Kidney glomerular epithelial cell (primary cell): Measurements from ENCODE around the gene CAVIN1.
"Not testable (repeated sequence)": the region's sequence is repeated elsewhere in the genome, so short reads cannot be mapped to it uniquely, and the experiment has no call there.

Source experiments
- DNase-seq: peaks from one replicate; lab custom pipeline; 2025; lab: John Stamatoyannopoulos, UW

Gene CAVIN1, protein sequence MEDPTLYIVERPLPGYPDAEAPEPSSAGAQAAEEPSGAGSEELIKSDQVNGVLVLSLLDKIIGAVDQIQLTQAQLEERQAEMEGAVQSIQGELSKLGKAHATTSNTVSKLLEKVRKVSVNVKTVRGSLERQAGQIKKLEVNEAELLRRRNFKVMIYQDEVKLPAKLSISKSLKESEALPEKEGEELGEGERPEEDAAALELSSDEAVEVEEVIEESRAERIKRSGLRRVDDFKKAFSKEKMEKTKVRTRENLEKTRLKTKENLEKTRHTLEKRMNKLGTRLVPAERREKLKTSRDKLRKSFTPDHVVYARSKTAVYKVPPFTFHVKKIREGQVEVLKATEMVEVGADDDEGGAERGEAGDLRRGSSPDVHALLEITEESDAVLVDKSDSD

DNA sequence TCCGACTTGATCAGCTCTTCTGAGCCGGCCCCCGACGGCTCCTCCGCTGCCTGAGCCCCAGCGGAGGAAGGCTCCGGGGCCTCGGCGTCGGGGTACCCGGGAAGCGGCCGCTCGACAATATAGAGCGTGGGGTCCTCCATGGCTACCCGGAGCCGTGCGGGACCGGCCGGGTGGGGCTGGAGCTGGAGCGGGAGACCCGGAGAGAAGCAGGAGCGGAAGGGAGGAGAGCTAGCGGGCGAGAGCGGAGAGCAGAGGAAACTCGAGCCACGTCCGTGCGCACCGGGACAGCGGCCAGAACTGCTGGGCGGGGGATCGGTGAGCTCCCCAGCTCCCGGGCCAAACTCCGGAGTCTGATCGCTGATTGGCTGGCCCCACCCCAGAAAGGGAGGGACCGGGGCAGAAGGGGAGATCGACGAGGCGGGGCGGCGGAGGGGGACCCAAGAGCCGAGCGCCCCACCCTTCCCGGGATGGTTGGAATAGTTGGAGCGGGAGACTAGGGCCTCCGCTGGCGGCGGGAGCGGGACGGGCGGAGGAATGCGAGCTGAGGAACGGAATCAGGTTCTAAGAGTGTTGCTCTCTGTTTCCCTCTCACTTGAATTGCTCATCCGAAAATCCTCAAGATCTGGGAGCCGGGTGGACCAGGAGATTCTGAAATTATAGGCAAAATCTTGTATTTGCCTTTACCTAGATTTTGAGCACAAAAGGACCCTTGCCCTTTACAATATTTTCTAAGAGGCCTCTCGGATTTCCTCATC, at the start of gene CAVIN1:
CAVIN1 (minus strand) TSS at position 299 of the 755 bp plus-strand sequence; CDS start at position 140, 159 bp downstream.
- peak; percentile 85 for DNase-seq

DNA sequence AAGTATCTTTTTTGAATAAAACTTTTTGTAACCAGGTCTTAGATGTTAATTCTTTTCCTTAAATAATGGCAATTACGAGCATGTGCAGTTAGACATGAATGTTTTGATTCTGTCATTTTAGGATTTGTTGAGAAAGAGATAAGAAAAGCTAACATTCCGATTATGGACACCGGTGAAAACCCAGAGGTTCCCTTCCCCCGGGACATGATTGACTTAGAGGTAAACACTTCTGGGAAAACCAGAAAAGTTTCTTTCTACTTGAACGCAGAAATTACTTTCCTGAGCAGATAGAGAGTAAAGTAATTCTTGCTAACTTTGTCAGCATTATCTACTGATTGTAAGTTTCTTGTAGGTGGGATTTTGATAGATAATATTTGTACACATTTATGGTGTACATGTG, 44.8 kb upstream of the CAVIN1 start:
- DNase-seq, result no peak

DNA sequence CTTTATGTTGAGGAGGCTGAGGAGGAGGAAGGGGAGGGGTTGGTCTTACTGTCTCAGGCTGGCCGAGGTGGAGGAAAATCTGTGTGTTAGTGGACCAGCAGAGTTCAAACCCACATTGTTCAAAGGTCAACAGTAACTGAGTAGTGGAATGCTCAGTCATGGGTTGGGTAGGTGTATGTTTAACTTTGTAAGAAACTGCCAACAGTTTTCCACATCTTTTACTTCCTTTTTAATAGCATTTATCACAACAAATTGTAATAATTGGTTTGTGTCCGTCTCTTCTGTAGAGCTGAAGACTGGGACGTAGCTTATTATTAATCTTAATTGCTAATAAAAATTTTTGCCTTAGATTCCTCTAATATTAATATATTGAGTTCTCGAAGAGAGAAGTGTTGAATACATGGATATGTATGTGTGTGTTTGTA, 40.9 kb upstream of the CAVIN1 start:
- DNase-seq, result no peak

DNA sequence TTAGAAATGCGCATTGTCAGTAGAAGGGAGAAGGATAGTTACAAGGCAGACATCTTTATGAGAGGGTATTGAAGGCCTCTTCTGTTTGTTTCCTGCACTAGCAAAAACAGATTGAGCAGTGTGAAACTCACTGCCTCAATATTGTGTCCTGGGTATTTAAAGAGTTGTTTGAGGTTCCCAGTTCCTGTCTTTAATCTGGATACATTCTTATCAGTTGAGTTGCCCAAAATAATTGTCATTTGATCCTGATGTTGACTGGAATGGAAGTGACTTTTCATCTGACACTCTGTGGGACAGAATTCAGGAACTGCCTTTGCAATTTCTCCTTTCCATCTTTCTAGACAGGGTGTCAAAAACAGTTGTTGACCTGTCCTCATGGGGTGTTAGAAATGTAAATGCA, 37.3 kb upstream of the CAVIN1 start:
- DNase-seq, result no peak

DNA sequence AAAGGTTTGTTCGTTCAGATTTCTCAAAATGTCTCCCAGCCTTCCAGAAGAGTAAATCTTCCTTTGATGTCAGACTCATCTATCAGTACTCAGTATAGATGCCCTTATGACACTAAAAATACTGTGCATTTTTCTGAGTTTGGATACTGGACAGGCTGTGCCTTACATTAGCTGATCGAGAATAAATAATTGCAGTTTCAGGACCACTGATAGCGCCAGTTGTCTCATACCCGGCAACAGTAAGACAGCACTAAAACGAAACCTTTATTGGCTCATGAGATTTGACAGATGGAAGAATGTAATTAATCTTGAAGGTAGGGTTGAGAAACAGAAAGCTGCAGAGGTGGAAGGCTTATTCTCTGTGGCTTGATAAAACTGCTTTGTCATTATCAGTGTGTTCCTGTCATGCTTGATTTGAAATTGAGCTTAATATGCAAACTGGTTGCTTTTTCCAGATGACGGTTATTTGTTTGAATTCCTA, 36.8 kb upstream of the CAVIN1 start:
- DNase-seq, result peak; percentile 44

DNA sequence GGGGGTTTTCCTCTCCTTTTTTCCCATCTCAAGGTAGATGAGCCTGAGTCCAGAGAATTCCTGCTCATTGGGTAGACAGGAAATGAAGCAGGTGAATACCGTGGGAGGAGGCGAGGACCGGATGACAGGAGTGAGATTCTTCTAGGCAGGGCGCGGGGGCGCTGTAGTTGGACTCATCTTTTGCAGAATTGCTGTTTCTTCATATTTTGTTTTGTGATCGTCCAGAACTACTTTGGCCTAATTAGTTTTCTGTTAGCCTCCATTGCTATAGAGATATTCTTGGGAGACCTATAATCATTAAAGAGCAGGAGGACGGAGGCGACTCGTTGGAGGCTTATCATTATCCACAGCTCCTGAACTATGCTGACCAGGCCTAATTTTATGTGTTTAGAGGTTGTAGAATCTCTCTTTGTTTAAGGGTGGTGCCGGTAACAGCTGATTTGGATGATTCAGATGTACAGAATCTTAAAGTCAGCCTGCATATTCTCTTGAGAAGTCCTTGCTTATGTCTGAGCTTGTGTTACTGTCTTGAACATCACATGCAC, 36.3 kb upstream of the CAVIN1 start:
- DNase-seq, result peak; percentile 51

DNA sequence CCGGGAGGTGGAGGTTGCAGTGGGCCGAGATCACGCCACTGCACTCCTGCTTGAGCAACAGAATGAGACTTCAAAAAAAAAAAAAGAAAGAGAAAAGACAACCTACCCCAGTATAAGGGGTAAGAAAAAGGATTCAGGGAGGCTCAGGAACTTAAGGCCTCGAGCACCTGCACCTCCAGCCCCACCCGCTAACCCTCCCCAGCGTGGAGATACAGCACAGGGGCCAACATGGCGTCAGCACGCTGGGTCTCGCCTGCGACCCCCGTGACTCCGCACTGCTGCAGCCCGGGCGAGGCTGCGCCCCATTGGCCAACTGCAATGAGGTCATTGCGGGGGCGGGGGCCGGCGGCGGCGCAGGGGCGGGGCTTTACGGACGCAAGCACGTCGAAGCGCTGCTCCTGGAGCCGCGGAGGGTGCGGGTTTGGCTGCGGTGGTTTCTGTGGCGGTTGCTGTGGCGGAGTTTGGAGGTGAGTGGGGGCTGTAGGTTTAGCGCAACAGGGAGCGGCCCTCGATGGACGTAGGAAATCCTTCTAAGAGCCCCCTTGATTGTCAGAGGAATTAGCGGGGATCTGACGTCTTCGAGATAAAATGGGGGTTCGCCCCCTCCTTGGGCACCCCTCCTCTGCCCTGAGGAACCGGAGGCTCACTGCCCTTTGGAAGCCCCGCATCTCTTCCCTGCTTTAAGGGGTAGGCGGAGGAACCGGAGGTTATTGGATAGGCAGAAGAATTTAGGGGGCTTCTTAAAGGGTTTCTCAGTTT, 35.6 kb upstream of the CAVIN1 start, which contains the start of gene ATP6V0A1:
ATP6V0A1 (plus strand) TSS at position 382 of the 759 bp plus-strand sequence. CDS start 2,017 bp downstream, outside the sequence.
- peak; percentile 54 for DNase-seq

DNA sequence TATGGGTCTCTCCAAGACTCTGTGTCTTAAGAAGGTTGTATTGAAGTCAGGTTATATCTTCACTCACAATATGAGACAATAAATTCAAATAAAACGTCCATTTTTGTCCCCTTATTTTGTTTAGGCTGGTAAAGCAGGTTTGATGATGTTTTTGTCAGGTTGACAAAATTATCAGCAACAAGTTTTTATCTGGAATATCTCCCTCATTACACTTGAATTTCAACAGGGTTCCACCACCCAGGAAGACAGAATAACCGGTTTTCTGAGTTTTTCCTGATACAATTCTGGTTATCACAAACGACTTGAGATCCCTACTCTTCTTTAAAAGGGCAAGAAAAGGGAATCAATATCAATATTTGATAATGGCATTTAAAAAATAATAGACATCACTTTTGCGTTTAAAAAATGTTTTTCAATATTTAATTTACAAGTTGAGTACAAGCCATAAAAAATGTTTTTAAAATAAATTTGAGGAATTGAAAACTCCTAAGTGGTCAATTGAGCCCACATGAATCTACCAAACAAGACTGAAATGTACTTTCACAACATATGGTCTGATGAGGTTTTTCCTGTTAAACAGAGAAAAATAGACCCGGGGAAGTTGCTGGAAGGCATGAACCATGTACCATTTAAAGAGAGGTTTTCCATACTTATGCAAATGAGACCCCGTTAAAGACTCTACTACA, 34.2 kb upstream of the CAVIN1 start:
- DNase-seq, result no peak

DNA sequence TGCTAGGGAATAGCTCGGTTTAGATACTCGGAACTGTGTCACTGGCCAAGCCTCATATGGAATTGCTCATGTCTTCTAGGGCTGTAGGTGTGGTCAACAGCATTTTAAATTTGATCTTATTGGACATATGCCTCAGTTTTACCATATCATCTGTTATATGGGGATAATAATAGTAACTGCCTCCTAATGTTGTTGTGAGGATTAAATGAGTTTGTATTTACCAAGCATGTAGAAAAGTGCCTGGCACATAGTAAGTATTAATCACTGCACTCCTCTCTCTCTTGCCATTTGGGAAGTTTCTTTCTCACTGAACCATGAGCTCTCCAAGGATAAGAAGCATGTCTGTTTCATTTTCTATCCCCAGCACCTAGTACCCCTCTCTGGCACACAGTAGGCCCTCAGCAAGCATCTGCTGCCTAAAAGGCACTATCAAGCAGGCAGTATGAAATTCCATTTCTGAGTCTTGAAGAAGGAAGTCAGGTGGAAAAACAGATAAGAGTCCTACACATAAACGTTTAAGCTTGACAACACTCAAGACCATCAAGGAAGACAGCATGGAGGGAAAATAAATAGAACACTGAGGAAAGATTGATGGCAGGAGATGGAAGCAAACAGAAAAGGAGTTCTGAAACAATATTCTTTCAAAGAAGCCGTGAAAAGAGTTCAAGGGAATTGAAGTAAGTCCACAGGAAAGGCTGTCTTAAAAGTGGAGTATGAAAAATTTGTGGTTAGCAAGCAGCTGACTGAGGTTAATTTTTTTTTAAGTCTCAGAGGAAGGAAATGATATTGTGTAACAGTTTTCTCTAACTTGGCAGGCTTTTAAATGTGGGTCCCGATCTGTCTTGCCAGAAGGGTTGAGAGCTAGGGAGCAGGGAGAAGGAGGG, 33.4 kb upstream of the CAVIN1 start:
- peak; percentile 43 for DNase-seq

DNA sequence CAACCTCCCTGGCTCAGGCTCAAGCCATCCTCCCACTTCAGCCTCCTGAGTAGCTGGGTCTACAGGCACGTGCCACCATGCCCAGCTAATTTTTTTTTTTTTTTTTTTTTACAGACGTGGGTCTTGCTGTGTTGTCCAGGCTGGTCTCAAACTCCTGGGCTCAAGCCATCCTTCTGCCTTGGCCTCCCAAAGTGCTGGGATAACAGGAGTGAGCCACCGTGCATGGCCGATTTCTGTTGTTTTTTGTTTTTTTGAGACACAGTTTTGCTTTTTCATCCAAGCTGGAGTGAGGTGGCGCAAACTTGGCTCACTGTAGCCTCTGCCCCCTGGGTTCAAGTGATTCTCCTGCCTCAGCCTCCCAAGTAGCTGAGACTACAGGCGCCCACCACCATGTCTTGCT, 31.9 kb upstream of the CAVIN1 start:
- not testable (repeated sequence) for DNase-seq

DNA sequence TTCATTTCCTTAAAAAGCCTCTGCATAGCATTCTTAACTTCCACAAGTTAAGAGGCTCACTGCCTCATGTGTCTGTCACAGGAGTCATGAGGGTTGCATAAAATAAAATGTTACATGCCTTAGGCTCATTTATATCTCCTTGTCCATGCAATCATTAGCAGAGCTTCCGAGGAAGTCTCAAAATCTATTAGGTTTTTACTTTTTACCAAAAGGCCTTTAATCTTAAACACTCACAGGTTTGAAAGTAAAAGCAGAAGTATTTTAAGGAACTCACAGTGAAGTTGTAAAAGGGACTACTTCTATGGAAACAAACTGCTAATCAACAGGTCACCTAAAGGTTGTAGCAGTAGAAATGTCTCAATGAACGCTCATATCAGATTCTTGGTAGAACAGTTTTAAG, 30.4 kb upstream of the CAVIN1 start:
- no peak for DNase-seq

DNA sequence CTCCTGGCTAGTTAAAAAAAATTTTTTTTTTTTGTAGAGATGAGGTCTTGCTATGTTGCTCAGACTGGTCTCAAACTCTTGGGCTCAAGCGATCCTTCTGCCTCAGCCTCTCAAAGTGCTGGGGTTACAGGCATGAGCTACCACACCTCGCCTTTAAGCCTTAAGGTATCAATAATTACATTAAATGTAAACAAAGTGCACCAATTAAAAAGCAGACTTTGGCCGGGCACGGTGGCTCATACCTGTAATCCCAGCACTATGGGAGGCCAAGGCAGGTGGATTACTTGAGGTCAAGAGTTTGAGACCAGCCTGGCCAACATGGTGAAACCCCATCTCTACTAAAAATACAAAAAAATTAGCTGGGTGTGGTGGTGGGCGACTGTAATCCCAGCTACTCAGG, 28.2 kb upstream of the CAVIN1 start:
- not testable (repeated sequence) for DNase-seq

DNA sequence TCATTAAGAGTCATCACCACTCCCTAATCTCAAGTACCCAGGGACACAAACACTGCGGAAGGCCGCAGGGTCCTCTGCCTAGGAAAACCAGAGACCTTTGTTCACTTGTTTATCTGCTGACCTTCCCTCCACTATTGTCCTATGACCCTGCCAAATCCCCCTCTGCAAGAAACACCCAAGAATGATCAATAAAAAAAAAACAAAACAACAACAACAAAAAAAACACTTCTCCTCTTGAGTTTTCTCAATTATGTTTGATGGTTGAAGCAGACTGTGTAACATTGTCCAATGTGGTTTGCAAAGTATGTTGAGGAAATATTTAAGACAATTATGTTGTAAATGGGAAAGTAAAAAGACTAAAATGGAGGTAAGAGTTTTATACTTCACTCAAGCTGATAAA, 26.8 kb upstream of the CAVIN1 start:
- DNase-seq, result not testable (repeated sequence)

DNA sequence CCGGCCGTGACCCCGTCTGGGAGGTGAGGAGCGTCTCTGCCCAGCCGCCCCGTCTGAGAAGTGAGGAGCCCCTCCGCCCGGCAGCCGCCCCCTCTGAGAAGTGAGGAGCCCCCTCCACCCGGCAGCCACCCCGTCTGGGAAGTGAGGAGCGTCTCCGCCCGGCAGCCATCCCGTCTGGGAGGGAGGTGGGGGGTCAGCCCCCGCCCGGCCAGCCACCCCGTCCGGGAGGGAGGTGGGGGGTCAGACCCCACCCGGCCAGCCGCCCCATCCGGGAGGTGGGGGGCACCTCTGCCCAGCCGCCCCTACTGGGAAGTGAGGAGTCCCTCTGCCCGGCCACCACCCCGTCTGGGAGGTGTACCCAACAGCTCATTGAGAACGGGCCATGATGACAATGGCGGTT, 26.1 kb upstream of the CAVIN1 start:
- DNase-seq, result not testable (repeated sequence)

DNA sequence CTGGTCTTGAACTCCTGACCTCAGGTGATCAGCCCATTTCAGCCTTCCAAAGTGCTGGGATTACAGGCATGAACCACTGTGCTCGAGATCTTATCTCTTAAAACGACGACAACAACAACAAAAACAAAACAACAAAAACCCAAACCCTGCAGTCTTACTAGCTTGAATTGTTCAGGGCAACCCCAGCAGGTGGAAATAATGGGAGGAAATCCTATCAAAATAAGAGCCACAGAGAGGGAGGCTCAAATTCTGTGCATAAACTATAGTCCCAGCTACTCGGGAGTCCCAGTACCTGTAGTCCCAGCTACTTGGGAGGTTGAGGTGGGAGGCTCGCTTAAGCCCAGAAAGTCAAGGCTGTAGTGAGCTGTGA, 19.1 kb upstream of the CAVIN1 start:
- DNase-seq, result no peak

DNA sequence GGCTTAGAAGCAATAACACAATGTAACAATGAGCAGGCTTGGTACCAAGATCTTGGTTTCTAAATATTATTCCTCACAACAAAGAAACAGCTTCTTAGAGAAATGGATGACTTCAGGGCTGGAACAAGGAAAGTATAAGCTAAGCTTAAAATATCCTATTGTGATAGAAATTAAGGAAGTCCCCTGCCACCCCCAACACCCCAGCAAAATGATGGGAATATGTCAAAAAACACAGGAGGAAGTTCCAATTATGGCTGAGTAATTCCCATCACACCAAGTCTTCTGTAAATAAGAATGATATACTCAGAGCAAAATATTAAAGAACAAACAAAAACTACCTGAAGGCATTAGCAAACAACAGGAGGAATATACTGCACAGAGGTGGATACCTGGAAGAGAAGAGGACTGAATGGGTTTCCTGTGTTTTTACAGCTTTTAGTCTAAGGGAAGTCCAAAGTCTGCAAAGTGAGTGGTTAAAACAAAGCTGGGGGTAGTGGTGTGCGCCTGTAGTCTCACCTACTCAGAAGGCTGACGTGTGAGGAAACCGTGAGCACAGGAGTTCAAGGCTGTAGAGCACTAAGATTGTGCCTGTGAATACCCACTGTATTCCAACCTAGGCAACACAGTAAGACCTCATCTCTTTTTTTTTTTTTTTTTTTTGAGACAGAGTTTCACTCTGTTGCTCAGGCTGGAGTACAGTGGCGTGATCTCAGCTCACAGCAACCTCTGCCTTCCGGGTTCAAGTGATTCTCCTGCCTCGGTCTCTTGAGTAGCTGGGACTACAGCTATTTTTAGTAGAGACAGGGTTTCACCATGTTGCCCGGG, 18.5 kb upstream of the CAVIN1 start:
- no peak for DNase-seq

DNA sequence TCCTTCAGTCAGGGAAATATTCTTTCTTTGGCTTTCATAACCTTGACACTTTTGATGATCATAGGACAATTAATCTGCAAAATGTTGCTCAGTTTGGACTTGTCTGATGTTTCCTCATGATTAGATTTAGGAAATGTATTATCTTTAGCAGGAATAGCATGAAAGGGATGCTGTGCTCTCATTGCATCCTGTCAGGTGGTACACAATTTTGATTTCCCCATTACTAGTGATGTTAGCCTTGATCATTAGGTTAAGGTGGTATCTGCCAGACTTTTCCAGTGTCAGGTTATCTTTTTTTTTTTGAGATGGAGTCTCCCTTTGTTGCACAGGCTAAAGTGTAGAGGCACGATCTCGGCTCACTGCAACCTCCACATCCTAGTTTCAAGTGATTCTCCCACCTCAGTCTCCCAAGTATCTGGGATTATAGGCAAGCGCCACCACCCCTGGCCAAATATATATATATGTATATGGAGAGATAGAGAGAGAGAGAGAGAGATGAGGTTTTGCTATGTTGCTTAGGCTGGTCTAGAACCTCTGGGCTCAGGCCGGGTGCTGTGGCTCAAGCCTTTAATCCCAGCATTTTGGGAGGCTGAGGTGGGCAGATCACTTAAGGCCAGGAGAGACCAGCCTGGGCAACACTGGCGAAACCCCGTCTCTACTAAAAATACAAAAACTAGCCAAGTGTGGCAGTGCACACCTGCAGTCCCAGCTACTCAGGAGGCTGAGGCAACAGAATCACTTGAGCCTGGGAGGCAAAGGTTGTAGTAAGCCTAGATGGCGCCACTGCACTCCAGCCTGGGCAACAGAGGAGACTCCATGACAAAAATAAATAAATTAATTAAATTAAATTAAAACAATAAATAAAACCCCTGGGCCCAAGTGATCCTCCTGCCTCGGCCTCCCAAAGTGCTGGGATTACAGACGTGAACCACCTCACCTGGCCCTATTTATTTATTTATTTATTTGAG, 15.8 kb upstream of the CAVIN1 start:
- no peak for DNase-seq

DNA sequence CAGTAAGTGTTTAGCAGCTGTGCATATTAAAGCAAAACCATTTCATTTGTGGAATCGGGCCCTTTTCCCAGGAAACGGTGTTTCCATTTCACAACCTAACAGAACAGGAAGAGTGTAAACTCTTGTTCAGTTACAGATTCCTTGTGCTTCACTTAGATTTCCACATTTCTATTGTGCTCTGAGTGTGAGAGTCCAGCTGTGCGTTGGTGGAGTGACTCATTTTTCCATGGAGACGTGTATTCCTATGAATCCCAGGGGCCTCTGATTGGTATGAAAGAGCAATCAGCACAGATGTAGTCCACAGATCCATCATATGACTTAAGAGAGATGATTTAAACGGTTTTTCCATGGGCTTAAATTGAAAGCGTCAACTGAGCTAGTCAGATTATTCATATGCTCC, 13.3 kb upstream of the CAVIN1 start:
- DNase-seq, result no peak
